GM21423 (cell line): ENCODE data around the gene CALHM6.

Experiments
- ATAC-seq: cut with Tn5 transposase; IDR thresholded peaks from one replicate; pipeline ENCODE4 v1.9.1; 2021; ENCODE audit warnings: mild to moderate bottlenecking, moderate library complexity; ENCODE audit not compliant: unreplicated experiment

The CALHM6 gene

DNA sequence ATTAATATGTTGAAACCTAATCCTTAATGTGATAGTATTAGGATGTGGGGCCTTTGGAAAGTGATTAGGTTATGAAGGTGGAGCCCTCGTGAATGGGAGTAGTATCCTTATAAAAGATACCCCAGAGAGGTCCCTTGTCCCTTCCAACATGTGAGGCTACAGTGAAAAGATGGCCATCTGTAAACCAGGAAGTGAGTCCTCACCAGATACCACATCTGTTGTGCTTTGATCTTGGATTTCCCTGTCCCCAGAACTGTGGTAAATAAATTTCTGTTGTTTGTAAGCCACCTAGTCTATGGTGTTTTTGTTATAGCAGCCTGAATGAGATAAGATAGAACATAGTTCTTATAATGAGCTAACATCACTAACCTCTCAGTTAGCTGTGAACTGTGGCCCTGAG, 16.6 kb upstream of the CALHM6 start:
- ATAC-seq = no peak

DNA sequence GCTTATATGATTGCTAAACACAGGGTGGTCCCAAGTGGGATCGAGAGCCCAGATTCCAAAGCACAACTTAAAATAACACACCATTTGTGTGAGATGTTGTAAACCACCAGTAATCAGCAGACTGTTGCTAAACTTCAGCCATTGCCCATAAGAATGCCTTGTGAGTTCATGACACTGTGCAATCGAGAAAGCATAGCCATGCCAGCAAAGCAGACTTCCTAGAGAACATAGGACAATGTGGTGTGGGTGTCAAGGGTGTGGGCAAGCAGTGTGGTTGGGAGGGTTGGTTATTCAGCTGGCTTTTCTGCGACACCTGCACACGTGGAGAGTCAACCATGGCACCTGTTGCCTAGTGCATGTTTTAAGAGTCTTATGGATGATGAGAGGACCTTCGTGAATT, 16.1 kb upstream of the CALHM6 start:
- no peak for ATAC-seq

DNA sequence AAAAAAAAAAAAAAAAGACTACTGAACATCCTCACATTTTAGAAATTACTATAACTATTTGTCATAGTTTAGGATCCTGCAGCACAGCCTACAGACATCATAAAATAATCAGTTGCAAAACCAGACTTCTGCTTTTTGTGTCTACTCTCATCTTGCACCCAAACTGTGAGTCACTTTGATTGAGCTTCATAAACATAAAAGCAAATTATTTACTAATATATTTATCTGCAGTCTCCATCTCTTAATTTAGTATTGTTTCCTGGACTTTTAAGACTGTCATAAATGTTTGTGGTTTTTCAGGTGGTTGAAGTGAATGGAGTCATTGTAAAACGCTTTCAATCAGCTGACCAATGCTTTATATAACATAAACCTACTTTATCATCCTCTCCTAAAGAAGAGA, 14.8 kb upstream of the CALHM6 start:
- no peak for ATAC-seq

DNA sequence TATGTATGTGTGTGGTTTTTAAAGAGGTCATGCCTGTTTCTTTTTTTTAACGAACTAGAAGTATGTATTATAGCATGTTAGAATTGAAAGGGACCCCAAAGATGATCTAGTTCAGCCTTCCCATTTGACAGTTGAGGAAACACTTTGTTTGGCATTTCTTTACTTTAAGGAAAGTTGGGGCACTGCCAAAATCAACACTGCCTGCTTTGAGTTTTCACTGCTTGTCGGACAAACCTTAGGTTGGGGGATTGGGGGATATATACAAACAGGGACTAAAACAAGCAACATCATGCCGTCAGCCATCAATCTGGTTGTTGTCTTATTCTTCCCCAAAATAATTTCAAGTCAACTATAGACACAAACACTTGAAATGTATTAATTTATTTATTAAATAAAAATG, 14.1 kb upstream of the CALHM6 start:
- ATAC-seq = no peak

DNA sequence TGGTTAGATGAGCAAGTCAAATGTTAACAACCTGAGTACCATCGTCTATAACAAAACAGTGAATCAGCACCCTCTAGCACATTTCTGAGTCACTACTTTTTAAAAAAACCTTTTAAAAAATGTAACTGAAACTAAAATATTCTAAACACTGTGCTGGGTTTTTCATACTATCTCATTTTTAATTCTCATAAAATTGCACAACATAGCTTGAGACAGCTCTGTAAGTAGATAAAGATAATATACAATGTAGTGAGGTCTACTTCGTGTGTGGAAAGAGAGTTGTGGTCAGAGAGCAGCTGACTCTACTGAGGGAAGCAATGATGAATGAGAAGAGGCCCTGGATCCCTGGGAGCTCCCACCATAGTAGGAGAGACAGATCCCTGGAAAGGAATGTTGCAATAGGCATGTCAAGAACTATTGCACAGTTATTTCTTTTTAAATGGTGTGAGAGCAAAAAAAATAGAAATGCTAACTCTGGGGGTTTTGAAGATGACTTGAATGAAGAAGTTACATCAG, 13.6 kb upstream of the CALHM6 start:
- ATAC-seq = no peak

DNA sequence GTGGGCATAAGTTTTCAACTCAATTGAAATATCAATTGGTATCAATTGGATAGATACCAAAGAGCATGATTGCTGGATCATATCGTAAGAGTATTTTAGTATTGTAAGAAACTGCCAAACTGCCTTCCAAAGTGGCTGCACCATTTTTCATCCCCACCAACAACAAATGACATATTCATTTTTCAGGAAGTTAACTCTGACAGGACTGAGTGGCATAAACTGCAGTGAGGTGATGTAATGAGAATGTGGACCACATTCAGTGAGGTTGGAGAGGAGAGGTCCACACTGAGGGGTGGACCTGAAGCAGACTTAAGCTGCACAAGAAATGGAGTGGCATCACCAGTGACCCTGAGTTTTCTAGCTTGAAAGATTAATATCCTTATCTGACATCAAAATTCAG, 11.6 kb upstream of the CALHM6 start:
- ATAC-seq = no peak

DNA sequence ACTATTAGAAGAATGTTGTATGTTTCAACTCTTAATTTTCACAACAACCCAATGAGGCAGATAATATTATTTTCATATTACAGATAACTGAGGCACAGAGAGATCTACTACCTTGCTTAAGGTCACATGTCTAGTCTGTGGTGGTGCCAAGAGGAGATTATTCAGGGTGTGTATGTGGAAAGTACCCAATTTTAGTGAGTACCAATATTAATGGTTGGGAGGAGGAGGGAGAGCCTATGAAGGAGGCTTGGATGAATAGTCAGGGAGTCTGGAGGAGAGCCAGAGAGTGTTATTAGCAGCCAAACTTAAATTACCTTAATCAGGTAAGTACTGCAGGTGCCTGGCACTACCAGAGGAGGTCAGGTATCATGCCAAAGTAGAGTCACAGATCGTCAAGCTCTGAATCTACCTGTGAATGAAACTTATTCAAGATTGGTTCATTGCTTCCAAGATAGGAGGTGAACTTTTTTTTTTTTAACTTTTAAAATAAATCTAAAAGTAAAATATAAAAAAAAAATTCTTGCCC, 10.9 kb upstream of the CALHM6 start:
- ATAC-seq = no peak

DNA sequence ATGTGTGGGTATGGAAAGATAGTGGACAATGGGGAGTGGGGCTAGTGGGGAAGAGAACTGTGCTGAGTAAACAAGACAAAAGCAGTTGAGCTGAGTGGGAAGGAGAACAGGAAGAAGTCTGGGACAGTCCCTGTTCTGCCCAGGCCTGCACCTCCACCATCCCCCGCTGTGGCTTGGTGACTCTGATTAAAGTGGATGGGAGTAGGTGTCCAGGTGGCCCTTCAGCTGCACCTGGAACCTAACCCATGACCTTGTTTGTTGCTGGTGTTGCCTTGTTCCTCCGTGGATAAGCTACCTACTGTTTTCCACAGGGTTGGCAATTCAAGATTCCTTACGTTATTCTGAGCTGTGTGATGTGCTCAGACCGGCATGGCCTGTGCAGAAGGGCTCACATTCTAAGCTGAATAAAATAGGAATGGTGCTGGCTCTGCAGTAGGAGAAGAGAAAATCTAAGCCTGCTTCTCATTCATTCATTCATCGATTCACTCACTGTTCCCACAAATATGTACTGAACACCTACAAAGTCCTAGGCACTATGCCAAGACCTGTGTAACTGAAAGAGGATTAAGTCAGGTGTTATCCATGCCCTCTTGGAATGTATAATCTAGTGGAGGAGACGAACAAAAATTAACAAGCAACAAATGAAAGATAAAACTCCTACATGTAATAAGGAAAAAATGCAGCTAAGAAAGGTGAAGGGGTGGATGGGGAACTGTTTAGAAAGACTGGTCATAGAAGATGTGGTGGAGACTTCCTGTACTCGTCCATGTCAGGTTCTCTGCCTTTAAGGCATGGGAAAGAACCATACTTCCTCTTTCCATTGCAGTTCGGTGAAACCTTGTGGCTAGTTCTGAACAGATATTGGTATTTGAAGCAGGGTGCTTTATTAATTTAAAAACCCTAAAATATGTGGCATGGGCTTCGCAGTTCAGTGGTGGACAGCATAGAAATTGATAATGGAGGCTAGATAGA, 10.1 kb upstream of the CALHM6 start:
- peak; percentile 83 for ATAC-seq

DNA sequence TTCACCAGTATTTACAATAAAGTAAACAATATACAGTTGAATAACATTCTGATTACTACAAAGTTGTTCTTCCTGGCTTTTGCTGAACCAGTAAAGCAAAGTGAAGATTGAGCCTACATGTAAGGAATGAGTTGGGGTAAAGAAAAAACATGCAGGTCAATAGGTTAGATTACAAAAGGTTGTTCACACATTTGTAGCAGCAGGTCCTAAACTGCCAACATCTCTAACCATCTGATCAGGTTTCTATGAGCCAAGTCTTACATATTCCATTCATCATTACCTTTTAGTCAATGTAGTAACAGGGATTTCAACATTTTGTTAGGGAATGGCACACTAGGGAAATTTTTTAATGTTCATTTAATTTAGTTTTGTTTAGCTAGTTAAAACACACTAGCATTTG, 9.3 kb upstream of the CALHM6 start:
- no peak for ATAC-seq

DNA sequence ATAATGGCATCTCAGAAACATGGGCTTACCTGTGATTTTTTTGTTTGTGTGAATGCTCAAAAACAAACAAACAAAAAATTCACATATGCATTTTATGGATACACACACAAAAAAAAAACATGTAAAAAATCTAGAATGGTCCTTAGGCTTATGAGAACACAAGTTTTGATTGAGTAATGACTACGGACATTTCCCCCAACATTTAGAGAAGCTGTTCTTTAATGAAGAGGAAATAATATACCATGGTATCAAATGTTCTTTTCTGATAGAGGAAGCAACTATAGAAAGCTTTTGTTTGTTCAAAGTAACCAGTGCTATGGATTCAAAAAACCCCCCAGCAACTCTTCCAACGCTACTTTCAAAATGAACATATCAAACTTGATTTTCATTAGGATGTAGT, 8.6 kb upstream of the CALHM6 start:
- ATAC-seq = no peak

DNA sequence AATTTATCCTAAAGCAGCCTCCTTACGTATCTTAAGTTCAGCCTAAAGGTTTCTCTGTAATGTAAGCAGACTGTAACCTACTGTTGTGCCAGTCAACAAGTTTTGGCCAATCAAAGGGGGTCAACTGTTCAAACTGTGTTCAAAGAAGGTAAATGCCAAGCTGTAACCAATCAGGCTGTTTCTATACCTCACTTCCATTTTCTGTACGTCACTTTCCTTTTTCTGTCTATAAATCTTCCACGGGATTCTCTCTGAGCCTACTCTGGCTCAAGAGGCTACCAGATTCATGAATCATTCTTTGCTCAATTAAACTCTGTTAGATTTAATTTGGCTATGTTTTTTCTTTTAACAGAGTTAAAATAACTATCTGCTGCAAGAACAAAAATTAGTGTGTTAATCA, 5.1 kb upstream of the CALHM6 start:
- ATAC-seq = no peak

DNA sequence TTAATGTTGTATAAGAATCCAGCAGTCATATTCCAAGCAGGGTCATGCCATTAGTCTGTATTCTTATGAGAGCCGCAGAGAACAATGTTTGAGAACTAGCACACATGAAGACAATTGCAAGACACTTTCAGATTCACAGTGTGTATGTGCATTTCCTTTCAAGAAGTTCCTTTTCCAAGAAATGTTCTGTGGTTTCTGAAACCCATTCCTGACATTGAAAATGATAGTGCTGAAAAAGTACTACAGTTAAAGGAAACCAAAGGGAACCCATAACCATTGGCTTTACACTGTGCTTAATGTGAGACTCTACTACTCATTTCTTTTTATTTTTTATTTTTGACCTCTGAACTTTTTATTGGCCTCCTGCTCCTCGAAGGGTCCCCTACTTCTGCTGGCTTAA, 4.2 kb upstream of the CALHM6 start:
- no peak for ATAC-seq

DNA sequence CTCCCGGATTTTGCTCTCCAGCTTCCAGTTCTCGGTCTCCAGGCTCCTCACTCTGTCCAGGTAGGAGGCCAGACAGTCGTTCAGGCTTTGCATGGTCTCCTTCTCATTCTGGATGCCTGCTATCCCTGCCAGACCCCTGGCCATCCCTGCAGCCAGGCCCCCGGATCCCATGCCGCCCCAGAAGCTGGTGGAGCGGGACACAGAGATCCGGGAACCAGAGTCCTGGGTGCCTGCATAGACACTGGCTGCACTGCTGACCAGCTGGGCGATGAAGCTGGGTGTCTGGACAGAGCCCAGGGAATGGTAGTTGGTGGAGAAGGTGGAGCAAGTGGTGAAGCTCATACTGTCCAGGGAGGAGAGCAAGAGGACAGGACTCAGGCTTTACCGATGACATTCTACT, 2.9 kb upstream of the CALHM6 start:
- ATAC-seq = no peak

DNA sequence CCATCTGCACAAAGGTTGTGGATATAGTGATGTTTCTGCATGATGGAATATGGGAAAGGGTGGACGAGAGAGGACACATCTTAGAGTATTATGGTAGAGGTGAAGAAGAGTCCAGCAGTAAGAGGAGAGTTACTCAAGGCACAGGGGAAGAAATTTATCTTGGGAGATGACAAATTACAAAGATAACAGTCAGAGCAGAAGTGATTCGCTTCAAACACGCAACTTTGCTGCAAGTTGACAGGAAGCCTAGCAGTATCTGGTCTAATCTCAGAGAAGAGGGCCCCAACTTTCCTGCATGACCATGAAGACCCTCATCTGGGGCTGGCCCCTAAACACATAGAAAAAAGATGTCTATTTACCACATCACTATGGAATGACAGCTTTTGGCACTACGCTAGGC, 1.2 kb upstream of the CALHM6 start:
- no peak for ATAC-seq

DNA sequence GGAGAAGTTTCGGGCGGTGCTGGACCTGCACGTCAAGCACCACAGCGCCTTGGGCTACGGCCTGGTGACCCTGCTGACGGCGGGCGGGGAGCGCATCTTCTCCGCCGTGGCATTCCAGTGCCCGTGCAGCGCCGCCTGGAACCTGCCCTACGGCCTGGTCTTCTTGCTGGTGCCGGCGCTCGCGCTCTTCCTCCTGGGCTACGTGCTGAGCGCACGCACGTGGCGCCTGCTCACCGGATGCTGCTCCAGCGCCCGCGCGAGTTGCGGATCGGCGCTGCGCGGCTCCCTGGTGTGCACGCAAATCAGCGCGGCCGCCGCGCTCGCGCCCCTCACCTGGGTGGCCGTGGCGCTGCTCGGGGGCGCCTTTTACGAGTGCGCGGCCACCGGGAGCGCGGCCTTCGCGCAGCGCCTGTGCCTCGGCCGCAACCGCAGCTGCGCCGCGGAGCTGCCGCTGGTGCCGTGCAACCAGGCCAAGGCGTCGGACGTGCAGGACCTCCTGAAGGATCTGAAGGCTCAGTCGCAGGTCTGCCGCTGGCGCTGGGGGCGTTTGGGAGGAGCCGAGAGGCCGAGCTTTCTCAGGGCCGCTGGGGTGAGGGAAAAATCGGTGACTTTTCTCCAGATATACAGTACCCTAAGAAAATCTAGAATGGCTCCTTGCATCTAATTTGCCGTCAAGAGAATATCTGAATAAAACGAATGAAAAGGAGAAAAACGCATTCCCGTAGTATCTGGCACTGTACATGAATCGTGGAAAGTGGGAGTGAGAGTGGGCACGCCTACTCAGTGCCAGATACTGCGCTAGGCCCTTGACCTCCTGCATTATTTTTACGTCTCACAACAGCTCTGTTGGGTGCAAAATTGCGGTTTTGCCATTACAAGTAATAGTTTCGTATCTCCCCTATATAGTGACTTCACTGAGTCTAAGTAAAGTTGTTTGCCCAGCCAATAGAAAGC, 1.0 kb downstream of the CALHM6 start:
- ATAC-seq = peak; percentile 87

DNA sequence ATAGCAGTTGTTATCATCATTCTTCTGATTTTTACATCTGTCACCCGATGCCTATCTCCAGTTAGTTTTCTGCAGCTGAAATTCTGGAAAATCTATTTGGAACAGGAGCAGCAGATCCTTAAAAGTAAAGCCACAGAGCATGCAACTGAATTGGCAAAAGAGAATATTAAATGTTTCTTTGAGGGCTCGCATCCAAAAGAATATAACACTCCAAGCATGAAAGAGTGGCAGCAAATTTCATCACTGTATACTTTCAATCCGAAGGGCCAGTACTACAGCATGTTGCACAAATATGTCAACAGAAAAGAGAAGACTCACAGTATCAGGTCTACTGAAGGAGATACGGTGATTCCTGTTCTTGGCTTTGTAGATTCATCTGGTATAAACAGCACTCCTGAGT, 2.1 kb downstream of the CALHM6 start:
- ATAC-seq = no peak

DNA sequence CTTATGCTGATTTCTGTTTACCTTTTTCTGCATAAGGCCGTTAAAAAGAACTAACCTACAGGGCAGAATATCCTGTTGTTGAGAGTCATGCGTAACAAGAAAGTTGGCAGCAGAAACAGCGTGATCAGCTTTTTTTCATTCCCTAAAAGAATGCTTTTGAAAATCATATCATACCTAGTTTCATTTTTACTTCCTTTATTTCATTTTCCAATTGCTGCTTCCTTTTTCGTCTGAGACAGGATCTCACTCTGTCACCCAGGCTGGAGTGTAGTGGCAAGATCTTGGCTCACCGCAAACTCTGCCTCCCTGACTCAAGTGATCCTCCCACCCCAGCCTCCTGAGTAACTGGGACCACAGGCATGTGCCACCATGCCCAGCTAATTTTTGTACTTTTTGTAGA, 4.1 kb downstream of the CALHM6 start:
- ATAC-seq = no peak

DNA sequence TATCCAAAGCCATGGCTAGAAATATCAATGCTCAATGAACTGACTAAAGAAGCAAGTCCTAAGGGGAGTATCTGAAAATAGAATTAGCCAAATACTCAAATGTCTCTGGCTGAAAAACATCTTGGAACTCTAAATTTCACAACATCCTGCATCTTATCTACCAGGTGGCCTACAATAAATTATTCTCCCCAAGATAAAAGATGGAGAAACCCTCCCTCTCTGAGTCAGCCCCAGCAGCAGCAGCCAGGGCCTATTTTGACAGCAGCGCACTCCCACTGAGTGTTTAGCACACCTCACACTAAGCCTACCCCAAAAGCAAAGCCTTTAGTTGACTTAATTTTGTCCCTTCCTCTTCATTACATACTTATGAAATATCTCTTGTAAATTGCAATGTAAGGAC, 5.9 kb downstream of the CALHM6 start:
- ATAC-seq = no peak

DNA sequence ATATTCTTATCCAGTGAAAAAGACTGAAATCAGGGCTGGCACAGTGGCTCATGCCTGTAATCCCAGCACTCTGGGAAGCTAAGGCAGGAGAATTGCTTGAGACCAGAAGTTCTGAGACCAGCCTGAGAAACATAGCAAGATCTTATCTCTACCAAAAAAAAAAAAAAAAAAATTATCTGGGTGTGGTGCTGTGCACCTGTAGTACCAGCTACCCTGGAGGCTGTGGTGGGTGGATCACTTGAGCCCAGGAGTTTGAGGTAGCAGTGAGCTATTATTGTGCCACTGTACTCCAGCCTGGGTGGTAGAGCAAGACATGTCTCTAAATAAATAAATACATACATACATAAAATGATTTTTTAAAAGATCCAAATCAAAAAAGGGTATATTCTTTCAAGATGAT, 6.3 kb downstream of the CALHM6 start:
- ATAC-seq = no peak

DNA sequence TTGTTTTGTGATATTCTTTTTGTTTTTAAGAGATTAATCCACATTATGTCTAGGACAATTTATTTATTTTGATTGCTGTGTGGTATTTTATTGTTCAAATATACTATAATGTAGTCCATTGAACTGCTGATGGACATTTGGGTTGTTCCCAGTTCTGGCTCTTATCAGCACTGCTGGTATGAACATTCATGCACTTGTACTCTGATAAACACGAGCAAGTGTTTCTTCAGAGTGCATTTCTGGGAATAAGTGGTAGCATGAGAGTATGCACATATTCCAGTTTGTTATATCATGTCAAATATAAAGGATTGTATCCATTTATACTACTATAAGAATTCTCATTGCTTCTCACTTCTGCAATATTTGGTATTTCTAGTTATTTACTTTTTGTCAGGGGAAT, 7.1 kb downstream of the CALHM6 start:
- no peak for ATAC-seq

DNA sequence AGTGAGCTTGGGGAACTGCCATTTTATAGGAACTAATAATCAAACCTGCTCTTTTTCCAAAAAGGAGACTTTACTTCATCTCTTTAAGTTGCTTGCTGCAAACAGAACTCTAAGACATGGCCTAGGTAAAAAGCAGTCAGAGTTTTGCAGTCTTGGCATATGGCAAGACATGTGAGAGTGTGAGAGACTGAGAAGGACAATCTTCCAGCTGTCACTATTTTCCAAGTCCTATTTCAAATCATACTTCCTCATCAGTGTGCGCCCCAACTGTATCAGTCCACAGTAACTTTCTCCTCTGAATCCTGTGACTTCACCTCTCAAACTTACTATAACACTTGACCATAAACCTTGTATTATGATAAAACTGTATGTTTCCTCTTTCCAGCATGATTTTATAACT, 10.4 kb downstream of the CALHM6 start:
- ATAC-seq = no peak
